ENCODE results near the gene CCDC39.

GRCh38 chr3:180690061-180690460 is 10.8 kb upstream of the CCDC39 start:
- TF ChIP-seq SMC3 (IDR thresholded peaks at IDR 0.05; ENCODE audit: low read depth, low read length), result no peak
- TF ChIP-seq POLR2A (IDR thresholded peaks at IDR 0.05; ENCODE audit: low read depth, low read length), result no peak
